ENCODE results near the gene ELMO1. TPM values are rescaled to one million over a fixed set of nuclear protein-coding genes. Genes with fewer than 3 reads are reported as not detected.
A peak's percentile ranks its signal among the peaks of the same experiment; 100 is the strongest.

ELMO1 gene
- total RNA-seq, 1 donor from 2014 or later: 60.1 TPM

DNA sequence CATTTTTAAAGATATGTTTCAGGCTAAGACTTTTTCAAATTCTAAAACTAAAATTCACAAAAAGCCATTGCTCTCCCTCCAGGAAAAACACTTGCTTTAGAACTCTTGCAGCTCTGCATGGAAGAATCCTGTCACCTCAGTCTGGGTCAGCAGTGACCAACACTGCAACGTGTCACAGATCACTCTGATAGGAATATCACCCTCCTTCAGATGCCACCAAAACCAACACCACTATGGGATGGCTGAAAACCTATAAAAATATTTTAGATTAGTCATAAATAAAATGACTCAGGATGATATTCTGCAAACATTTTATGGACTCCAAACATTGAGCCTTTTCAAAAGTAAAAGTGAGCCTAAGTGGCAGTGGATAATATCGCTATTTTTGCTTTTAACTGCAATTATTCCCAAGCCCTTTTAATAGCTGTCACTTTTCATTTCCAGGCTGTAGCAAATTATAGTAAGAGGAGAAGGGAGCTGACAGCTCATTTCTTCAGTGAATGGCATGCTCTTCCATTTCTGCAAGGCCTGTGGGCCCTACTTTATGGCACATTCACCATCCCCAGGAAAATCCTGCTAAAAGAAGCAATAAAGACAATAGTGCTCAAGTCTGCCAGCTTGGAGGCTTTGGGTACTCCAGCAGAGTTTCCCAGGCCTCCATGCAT lies 21.3 kb downstream of the ELMO1 start:
- Histone ChIP-seq H3K9me3 (no peaks in the 10 kb centered on the region), H3K4me3 (no peak overlapping the region), H3K36me3 (no peaks in the 10 kb centered on the region), H3K27ac (no peak overlapping the region), H3K4me1 (peaks cover 52% of the 10 kb centered on the region), H3K27me3 (ENCODE audit: low read depth) (no peaks in the 10 kb centered on the region)
- TF ChIP-seq, protein P1, sequence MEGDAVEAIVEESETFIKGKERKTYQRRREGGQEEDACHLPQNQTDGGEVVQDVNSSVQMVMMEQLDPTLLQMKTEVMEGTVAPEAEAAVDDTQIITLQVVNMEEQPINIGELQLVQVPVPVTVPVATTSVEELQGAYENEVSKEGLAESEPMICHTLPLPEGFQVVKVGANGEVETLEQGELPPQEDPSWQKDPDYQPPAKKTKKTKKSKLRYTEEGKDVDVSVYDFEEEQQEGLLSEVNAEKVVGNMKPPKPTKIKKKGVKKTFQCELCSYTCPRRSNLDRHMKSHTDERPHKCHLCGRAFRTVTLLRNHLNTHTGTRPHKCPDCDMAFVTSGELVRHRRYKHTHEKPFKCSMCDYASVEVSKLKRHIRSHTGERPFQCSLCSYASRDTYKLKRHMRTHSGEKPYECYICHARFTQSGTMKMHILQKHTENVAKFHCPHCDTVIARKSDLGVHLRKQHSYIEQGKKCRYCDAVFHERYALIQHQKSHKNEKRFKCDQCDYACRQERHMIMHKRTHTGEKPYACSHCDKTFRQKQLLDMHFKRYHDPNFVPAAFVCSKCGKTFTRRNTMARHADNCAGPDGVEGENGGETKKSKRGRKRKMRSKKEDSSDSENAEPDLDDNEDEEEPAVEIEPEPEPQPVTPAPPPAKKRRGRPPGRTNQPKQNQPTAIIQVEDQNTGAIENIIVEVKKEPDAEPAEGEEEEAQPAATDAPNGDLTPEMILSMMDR (IDR thresholded peaks at IDR 0.05): no peak
- intact Hi-C loops (cut with DNase I): no loop called here
- ATAC-seq (no peak), DNase-seq (no peak)

DNA sequence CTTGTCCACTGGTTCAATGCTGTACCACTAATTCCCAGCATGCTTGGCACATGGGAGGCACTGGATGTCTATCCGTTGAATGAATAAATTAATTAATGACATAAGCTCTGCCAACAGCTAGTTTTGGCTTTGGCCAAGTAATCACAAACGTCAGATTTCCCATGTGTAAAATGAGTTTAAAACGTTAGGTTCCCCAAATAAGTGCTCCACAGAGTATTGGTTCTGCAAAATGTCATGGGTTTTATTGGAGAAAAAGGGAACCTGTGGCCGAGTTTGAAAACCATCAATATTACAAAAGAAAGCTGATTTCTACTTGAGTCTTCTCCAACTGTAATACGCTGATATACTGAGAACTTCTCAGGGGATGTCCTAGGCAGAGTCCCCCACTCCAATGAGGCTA lies 23.2 kb downstream of the ELMO1 start:
- H3K27ac ChIP-seq: no peak overlapping the region
- no peak overlapping the region for H3K4me3 ChIP-seq
- DNase-seq (no peak), ATAC-seq (peak; percentile 57 to 70)
- intact Hi-C loops (cut with DNase I): no loop called here
- peaks cover 51% of the 10 kb centered on the region for H3K4me1 ChIP-seq
- H3K36me3 ChIP-seq: no peaks in the 10 kb centered on the region
- no peaks in the 10 kb centered on the region for H3K9me3 ChIP-seq
- TF ChIP-seq, protein P1 (IDR thresholded peaks at IDR 0.05): no peak
- H3K27me3 ChIP-seq (ENCODE audit: low read depth): no peaks in the 10 kb centered on the region

DNA sequence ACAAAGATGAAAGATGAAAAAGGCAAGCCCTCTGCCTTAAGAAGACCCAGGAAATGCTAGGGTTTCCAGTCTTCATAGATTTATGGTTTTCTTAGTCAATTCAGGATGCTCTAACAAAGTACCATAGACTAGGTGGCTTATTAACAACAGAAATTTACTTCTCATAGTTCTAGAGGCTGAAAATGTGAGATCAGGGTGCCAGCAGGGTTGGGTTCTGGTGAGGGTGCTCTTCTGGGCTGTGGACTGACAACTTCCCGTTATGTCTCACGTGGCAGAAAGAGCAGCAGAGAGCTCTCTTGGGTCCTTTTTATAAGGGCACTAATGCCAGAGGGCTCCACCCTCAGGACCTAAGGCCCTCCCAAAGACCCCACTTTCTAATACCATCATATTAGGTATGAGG lies 23.7 kb downstream of the ELMO1 start:
- Histone ChIP-seq H3K27me3 (ENCODE audit: low read depth) (no peaks in the 10 kb centered on the region), H3K36me3 (no peaks in the 10 kb centered on the region), H3K27ac (no peak overlapping the region), H3K9me3 (no peaks in the 10 kb centered on the region), H3K4me3 (no peak overlapping the region), H3K4me1 (peaks cover 51% of the 10 kb centered on the region)
- TF ChIP-seq, protein P1 (IDR thresholded peaks at IDR 0.05): no peak
- peak; percentile 46 to 54 for ATAC-seq
- no peak for DNase-seq
- intact Hi-C loops (cut with DNase I): no loop called here

DNA sequence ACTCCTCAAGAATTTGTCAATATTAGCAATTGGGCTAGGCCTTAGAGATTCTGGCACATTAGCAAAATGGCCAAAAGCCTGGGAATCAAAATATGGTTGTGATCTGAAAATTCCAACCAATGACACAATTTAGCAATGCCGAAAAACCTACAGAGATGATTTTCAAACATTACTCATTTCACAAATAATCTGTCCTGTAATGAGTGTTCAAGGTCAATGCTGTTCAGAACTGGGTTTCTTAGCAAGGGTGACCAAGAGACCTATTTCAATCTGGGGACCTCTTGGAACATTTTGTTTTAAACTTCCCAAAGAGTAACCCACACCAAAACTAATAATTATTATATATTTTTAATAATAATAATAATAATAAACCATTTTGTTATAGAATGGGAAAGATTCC lies 24.1 kb downstream of the ELMO1 start:
- ATAC-seq (no peak), DNase-seq (no peak)
- no peaks in the 10 kb centered on the region for H3K36me3 ChIP-seq
- intact Hi-C loops (cut with DNase I): no loop called here
- H3K9me3 ChIP-seq: no peaks in the 10 kb centered on the region
- TF ChIP-seq, protein P1 (IDR thresholded peaks at IDR 0.05): no peak
- no peaks in the 10 kb centered on the region for H3K27me3 ChIP-seq (ENCODE audit: low read depth)
- H3K4me1 ChIP-seq: peaks cover 49% of the 10 kb centered on the region
- no peak overlapping the region for H3K4me3 ChIP-seq
- H3K27ac ChIP-seq: no peak overlapping the region

DNA sequence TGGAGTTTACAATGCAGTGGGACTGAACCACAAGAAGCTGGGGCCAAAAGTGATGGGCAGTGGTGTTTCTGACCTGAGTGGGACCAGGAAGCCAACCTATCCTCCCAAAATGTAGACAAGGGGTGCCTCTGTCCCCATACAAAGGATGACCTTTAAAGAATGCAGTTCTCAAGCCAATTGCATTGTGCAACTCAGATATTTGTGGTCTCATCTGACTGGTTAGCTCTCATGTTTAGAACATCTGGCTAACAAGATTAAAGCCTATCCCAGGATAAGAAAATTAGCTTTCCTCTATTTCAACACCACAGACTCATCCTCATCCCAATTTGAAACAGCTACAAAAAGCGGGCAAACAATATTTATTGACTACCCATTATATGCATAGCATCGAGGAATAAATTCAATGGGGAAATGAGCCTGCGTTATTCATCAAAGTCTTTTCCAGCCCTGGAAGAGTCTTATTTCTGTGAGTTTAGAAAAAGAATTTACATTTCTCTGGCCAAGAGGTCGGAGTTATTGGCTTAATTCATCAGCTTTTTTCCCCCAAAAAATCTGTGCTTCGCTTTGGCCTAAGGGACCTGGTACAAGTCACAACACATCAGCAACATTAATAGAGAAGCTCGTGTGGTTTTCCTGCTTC lies 26.7 kb downstream of the ELMO1 start:
- Histone ChIP-seq H3K4me3 (no peak overlapping the region), H3K36me3 (no peaks in the 10 kb centered on the region), H3K27me3 (ENCODE audit: low read depth) (no peaks in the 10 kb centered on the region), H3K9me3 (no peaks in the 10 kb centered on the region), H3K27ac (no peak overlapping the region), H3K4me1 (peaks cover 31% of the 10 kb centered on the region)
- ATAC-seq (peak; percentile 21 to 38), DNase-seq (no peak)
- intact Hi-C loops (cut with DNase I): no loop called here
- TF ChIP-seq, protein P1 (IDR thresholded peaks at IDR 0.05): no peak

Data from lower lobe of right lung (tissue), 2 donors.